ENCODE results near the gene TNS3. TPM values are rescaled to one million over a fixed set of nuclear protein-coding genes. Genes with fewer than 3 reads are reported as not detected.

The TNS3 gene
- total RNA-seq, 1 experiment from 2014 or later: 533 TPM

DNA sequence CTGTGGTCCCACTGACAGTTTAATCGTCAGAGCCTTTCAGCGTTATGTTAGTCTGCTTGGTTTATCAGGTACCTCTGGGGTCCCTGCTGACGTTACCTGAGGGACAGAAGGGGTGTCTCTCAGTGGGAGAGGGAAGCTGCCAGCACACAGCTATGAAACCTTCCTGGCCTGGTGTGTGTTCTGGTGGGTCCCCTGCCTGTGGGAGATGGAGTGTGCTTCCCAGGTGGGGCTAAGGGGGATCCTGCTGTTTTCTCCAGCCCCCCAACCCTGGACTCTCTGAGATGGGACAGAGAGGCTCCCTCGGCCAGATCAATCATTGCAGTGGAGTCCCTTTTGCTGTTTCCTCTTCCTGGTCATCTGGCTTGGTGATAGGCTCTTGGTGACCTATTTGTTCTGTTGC lies 308.8 kb downstream of the TNS3 start:
- Histone ChIP-seq H3K4me3 (ENCODE audit: low read depth in 2 of 2, low read length in 2 of 2) (no peak overlapping the region), H3K9me3 (ENCODE audit: control insufficient read depth, insufficient read depth, low read depth, low read length) (no peaks in the 10 kb centered on the region; the same call in 1 of the 2 replicates), H3K36me3 (ENCODE audit: control insufficient read depth, insufficient read depth, low read length) (peaks cover 7% of the 10 kb centered on the region), H3K27me3 (ENCODE audit: control insufficient read depth, insufficient read depth, low read length) (no peaks in the 10 kb centered on the region), H3K4me1 (ENCODE audit: control insufficient read depth, insufficient read depth, low read length) (no peaks in the 10 kb centered on the region), H3K27ac (ENCODE audit: low read length) (no peak overlapping the region)
- no TSS peak for BruUV-seq (replicated peaks)
- ChIA-PET CTCF (no interaction called here), POLR2A (no interaction called here)
- DNase-seq (ENCODE audit: low read depth, low spot score) (no peak), ATAC-seq (0 out of 2 replicates have a peak, but pooled peaks have one; percentile 11)
- 0 out of 2 replicates have a peak, but pooled peaks have one; percentile 1 for TF ChIP-seq POLR2AphosphoS5 (IDR thresholded peaks at IDR 0.05; ENCODE audit: low read depth, low read length)
- TF ChIP-seq TCF7L2 (IDR thresholded peaks at IDR 0.05; ENCODE audit: low read depth, low read length): no peak
- in situ Hi-C loops (cut with HindIII; ENCODE audit: low pct_unique_long_range_greater_than_20kb, low sequenced_read_pairs) (no loop called here), intact Hi-C loops (cut with micrococcal nuclease; ENCODE audit: unreplicated experiment) (no loop called here)

DNA sequence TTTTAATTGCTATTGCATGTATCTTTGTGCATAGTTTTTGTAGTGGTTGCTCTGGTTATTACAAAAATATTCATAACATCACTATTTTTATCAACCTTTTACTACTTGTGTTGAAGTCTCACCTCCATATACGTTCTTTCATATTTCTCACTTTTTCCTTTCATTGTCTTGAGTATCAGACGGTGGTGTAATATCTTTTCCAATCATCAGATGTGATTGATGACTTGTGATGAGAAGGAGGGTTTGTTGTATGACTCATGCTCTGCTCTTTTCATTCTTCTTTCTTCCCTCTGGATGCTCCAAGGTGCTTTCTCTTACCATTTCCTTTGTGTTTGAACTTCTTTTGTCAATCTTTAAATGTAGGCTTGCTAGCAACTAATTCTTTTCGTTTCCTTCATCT lies 310.2 kb downstream of the TNS3 start:
- H3K4me1 ChIP-seq (ENCODE audit: control insufficient read depth, insufficient read depth, low read length): peaks cover under 1% of the 10 kb centered on the region; the same call in 1 of the 2 replicates
- TSS peak; percentile 3 for BruUV-seq (replicated peaks)
- ATAC-seq: no peak
- TF ChIP-seq POLR2AphosphoS5 (IDR thresholded peaks at IDR 0.05; ENCODE audit: low read depth, low read length) (no peak), TCF7L2 (IDR thresholded peaks at IDR 0.05; ENCODE audit: low read depth, low read length) (no peak), SIN3A (IDR thresholded peaks at IDR 0.05; ENCODE audit: borderline replicate concordance, insufficient read depth, low read depth, low read length) (no peak)
- TF ChIP-seq, protein P1, sequence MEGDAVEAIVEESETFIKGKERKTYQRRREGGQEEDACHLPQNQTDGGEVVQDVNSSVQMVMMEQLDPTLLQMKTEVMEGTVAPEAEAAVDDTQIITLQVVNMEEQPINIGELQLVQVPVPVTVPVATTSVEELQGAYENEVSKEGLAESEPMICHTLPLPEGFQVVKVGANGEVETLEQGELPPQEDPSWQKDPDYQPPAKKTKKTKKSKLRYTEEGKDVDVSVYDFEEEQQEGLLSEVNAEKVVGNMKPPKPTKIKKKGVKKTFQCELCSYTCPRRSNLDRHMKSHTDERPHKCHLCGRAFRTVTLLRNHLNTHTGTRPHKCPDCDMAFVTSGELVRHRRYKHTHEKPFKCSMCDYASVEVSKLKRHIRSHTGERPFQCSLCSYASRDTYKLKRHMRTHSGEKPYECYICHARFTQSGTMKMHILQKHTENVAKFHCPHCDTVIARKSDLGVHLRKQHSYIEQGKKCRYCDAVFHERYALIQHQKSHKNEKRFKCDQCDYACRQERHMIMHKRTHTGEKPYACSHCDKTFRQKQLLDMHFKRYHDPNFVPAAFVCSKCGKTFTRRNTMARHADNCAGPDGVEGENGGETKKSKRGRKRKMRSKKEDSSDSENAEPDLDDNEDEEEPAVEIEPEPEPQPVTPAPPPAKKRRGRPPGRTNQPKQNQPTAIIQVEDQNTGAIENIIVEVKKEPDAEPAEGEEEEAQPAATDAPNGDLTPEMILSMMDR (IDR thresholded peaks at IDR 0.05): no peak
- TF ChIP-seq, protein P2, sequence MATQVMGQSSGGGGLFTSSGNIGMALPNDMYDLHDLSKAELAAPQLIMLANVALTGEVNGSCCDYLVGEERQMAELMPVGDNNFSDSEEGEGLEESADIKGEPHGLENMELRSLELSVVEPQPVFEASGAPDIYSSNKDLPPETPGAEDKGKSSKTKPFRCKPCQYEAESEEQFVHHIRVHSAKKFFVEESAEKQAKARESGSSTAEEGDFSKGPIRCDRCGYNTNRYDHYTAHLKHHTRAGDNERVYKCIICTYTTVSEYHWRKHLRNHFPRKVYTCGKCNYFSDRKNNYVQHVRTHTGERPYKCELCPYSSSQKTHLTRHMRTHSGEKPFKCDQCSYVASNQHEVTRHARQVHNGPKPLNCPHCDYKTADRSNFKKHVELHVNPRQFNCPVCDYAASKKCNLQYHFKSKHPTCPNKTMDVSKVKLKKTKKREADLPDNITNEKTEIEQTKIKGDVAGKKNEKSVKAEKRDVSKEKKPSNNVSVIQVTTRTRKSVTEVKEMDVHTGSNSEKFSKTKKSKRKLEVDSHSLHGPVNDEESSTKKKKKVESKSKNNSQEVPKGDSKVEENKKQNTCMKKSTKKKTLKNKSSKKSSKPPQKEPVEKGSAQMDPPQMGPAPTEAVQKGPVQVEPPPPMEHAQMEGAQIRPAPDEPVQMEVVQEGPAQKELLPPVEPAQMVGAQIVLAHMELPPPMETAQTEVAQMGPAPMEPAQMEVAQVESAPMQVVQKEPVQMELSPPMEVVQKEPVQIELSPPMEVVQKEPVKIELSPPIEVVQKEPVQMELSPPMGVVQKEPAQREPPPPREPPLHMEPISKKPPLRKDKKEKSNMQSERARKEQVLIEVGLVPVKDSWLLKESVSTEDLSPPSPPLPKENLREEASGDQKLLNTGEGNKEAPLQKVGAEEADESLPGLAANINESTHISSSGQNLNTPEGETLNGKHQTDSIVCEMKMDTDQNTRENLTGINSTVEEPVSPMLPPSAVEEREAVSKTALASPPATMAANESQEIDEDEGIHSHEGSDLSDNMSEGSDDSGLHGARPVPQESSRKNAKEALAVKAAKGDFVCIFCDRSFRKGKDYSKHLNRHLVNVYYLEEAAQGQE (IDR thresholded peaks at IDR 0.05; ENCODE audit: insufficient read depth in 1 of 2, low read depth in 2 of 2, low read length in 1 of 2): no peak
- in situ Hi-C loops (cut with HindIII; ENCODE audit: low pct_unique_long_range_greater_than_20kb, low sequenced_read_pairs) (no loop called here), intact Hi-C loops (cut with micrococcal nuclease; ENCODE audit: unreplicated experiment) (no loop called here)
- ChIA-PET CTCF (no interaction called here), POLR2A (no interaction called here)
- no peak for DNase-seq (ENCODE audit: low read depth, low spot score)
- H3K4me3 ChIP-seq (ENCODE audit: low read depth in 2 of 2, low read length in 2 of 2): no peak overlapping the region
- no peaks in the 10 kb centered on the region for H3K27me3 ChIP-seq (ENCODE audit: control insufficient read depth, insufficient read depth, low read length)
- no peak overlapping the region for H3K27ac ChIP-seq (ENCODE audit: low read length)
- H3K9me3 ChIP-seq (ENCODE audit: control insufficient read depth, insufficient read depth, low read depth, low read length): no peaks in the 10 kb centered on the region; the same call in 1 of the 2 replicates
- peaks cover 3% of the 10 kb centered on the region; the same call in 1 of the 2 replicates for H3K36me3 ChIP-seq (ENCODE audit: control insufficient read depth, insufficient read depth, low read length)
